Measurements from ENCODE around the gene AKAP7.

- no peak for TF ChIP-seq RCOR1 (IDR thresholded peaks at IDR 0.05; ENCODE audit: low read length)
- TF ChIP-seq CTCF (IDR thresholded peaks at IDR 0.05), result no peak
These were observed 33.2 kb upstream of the AKAP7 start for GRCh38 chr6:131101911-131102680.
